CD14-positive monocyte (primary cell): ENCODE results near the gene STON2. TPM values are rescaled to one million over a fixed set of nuclear protein-coding genes. Genes with fewer than 3 reads are reported as not detected.

ENCODE experiments used
- DNase-seq, 3 donors: peaks; one replicate each; pipeline ENCODE4 v3.0.0-alpha.2; 2011 to 2022
- H2AFZ ChIP-seq: 2 replicates; pipeline ENCODE4 v1.6.0; 2012; ENCODE audit warnings: mild to moderate bottlenecking, low read depth, low read length, inconsistent platforms; ENCODE audit not compliant: insufficient read depth, poor library complexity, severe bottlenecking
- H3K27ac ChIP-seq, 2 donors: 1 replicate in 1 of 2; 2 replicates in 1 of 2; pipeline ENCODE4 v1.5.1; 2012 to 2013; ENCODE audit warnings: low read length in 2 of 2, control low read depth in 1 of 2, inconsistent platforms in 1 of 2, low read depth in 1 of 2, mild to moderate bottlenecking in 1 of 2
- H3K27me3 ChIP-seq, 2 donors: one replicate each; pipeline versions ENCODE4 v1.6.0 to v1.6.1; 2011 to 2013; ENCODE audit warnings: low read length in 2 of 2; ENCODE audit not compliant: control insufficient read depth in 2 of 2, insufficient read depth in 2 of 2
- H3K36me3 ChIP-seq, 2 donors: replicated peaks in 1 of 2; 1 replicate in 1 of 2; 2 replicates in 1 of 2; pipeline versions ENCODE4 v1.5.1 to v1.6.1; 2012 to 2013; ENCODE audit warnings: low read length in 2 of 2, control low read depth in 1 of 2, inconsistent platforms in 1 of 2, mild to moderate bottlenecking in 1 of 2; ENCODE audit not compliant: insufficient read depth in 2 of 2, control insufficient read depth in 1 of 2
- H3K4me1 ChIP-seq, 2 donors: 1 replicate in 1 of 2; 2 replicates in 1 of 2; pipeline versions ENCODE4 v1.5.1 to v1.6.1; 2012 to 2013; ENCODE audit warnings: low read length in 2 of 2, control low read depth in 1 of 2, inconsistent platforms in 1 of 2, mild to moderate bottlenecking in 1 of 2, moderate library complexity in 1 of 2; ENCODE audit not compliant: insufficient read depth in 2 of 2, control insufficient read depth in 1 of 2
- H3K4me2 ChIP-seq: replicated peaks from 2 replicates; pipeline ENCODE3; 2012; ENCODE audit warnings: low read length, moderate library complexity, mild to moderate bottlenecking; ENCODE audit not compliant: poor library complexity, severe bottlenecking; ENCODE audit errors: extremely low read depth
- H3K4me3 ChIP-seq, 3 experiments: fragments of 200-600 bp in 1 of 3; sonication (generic) in 1 of 3; replicated peaks in 1 of 3; 1 replicate in 2 of 3; 2 replicates in 1 of 3; pipeline ENCODE4 v1.5.1; 2011 to 2013; ENCODE audit warnings: low read length in 3 of 3, mild to moderate bottlenecking in 3 of 3, control low read depth in 2 of 3, low read depth in 2 of 3, inconsistent platforms in 1 of 3, moderate library complexity in 1 of 3
- H3K79me2 ChIP-seq: 2 replicates; pipeline ENCODE4 v1.6.0; 2012; ENCODE audit warnings: mild to moderate bottlenecking, control low read depth, inconsistent platforms, low read length, moderate library complexity; ENCODE audit not compliant: insufficient read depth
- H3K9ac ChIP-seq: 2 replicates; pipeline ENCODE4 v1.6.0; 2017; ENCODE audit warnings: low read length, mild to moderate bottlenecking; ENCODE audit not compliant: insufficient read depth, poor library complexity, severe bottlenecking
- H3K9me3 ChIP-seq, 2 donors: replicated peaks in 1 of 2; 1 replicate in 1 of 2; 2 replicates in 1 of 2; pipeline versions ENCODE4 v1.5.1 to v1.6.1; 2012 to 2013; ENCODE audit warnings: low read length in 2 of 2, control low read depth in 1 of 2; ENCODE audit not compliant: control insufficient read depth in 1 of 2, insufficient read depth in 1 of 2
- H4K20me1 ChIP-seq: 2 replicates; pipeline ENCODE4 v1.6.0; 2012; ENCODE audit warnings: mild to moderate bottlenecking, low read length, control low read depth, moderate library complexity; ENCODE audit not compliant: insufficient read depth
- H3K27ac Mint-ChIP-seq, 7 donors: one replicate each; pipeline ENCODE4 v1.8.0; 2020; ENCODE audit warnings: mild to moderate bottlenecking in 7 of 7, mixed read lengths in 7 of 7, moderate library complexity in 6 of 7, inconsistent platforms in 2 of 7
- H3K27me3 Mint-ChIP-seq, 3 donors: one replicate each; pipeline ENCODE4 v1.8.0; 2021 to 2022; ENCODE audit warnings: low read depth in 3 of 3, mild to moderate bottlenecking in 3 of 3, mixed read lengths in 3 of 3, moderate library complexity in 3 of 3, inconsistent platforms in 1 of 3
- H3K36me3 Mint-ChIP-seq, 2 donors: one replicate each; pipeline ENCODE4 v1.8.0; 2020; ENCODE audit warnings: mixed read lengths in 2 of 2, inconsistent platforms in 1 of 2, mild to moderate bottlenecking in 1 of 2
- H3K4me1 Mint-ChIP-seq: one replicate; pipeline ENCODE4 v1.8.0; 2020; ENCODE audit warnings: mild to moderate bottlenecking, mixed read lengths
- H3K4me3 Mint-ChIP-seq, 2 donors: one replicate each; pipeline ENCODE4 v1.8.0; 2020; ENCODE audit warnings: mild to moderate bottlenecking in 2 of 2, mixed read lengths in 2 of 2, moderate library complexity in 1 of 2
- H3K9me3 Mint-ChIP-seq, 7 donors: one replicate each; pipeline ENCODE4 v1.8.0; 2020 to 2022; ENCODE audit warnings: mixed read lengths in 7 of 7, mild to moderate bottlenecking in 6 of 7, moderate library complexity in 6 of 7, inconsistent platforms in 2 of 7
- WGBS: methylation state at CpG from one replicate; pipeline ENCODE4 v1.1.5; 2013; ENCODE audit warnings: missing lambda C conversion rate; ENCODE audit not compliant: insufficient coverage; 5-methylcytosine and 5-hydroxymethylcytosine counted together
- intact Hi-C, 2 donors: fragments of 100-400 bp; cut with micrococcal nuclease; formaldehyde crosslinking; loops; one replicate each; pipeline versions ENCODE4 v1.15.0 to v1.15.1; 2023
- polyA plus RNA-seq, 3 donors: library from polyadenylated mRNA; depleted of rRNA in 1 of 3; unstranded in 2 of 3; stranded (reverse) in 1 of 3; fragments of 300-500 nt in 2 of 3; fragments of >200 nt in 1 of 3; fragmentation: Illumina TruSeq in 2 of 3; gene quantifications; 1 replicate in 2 of 3; 2 replicates in 1 of 3; pipeline ENCODE4 v1.2.3, GENCODE V29; 2012 to 2021
- TF ChIP-seq, protein P1 (sequence below): fragments of 200-600 bp; IDR thresholded peaks from one replicate; pipeline ENCODE4 v1.8.0; 2022; ENCODE audit warnings: antibody characterized with exemption, mild to moderate bottlenecking

STON2 gene
- polyA plus RNA-seq, 3 donors, result 1.6 to 3.2 (median 2.1) TPM

DNA sequence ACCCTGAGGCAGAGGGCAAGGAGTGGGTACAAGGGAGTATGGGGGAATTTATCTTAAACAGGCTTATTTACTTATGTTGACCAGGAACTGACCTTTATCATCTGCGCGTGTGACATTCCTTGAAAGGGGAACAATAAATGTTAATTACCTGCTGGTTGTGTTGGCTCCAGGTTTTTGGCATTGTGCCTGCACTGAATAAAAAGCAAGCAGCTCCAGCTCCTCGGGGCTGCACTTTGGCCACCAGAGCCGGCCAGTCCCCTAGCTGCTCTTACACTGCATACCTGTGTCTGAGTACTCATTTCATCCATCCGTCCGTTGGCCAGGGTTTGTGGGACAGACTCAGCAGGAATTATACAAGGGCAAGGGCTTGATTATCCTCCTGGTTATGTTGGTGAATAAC lies 110.6 kb downstream of the STON2 start:
- H3K4me3 Mint-ChIP-seq, result no peak overlapping the region
- H3K4me1 ChIP-seq, result peaks cover 21 to 23% of the 10 kb centered on the region in 2 donors
- no peaks in the 10 kb centered on the region for H3K27me3 ChIP-seq
- intact Hi-C loops, result no loop called here
- peaks cover 20% of the 10 kb centered on the region for H3K4me1 Mint-ChIP-seq
- H3K27ac Mint-ChIP-seq, result no peak overlapping the region
- peaks cover 0 to 2% of the 10 kb centered on the region in 2 donors for H3K36me3 Mint-ChIP-seq
- H4K20me1 ChIP-seq, result no peaks in the 10 kb centered on the region
- H3K4me3 ChIP-seq, result no peak overlapping the region
- H2AFZ ChIP-seq, result no peak overlapping the region
- no peak overlapping the region for H3K4me2 ChIP-seq
- TF ChIP-seq, protein P1, sequence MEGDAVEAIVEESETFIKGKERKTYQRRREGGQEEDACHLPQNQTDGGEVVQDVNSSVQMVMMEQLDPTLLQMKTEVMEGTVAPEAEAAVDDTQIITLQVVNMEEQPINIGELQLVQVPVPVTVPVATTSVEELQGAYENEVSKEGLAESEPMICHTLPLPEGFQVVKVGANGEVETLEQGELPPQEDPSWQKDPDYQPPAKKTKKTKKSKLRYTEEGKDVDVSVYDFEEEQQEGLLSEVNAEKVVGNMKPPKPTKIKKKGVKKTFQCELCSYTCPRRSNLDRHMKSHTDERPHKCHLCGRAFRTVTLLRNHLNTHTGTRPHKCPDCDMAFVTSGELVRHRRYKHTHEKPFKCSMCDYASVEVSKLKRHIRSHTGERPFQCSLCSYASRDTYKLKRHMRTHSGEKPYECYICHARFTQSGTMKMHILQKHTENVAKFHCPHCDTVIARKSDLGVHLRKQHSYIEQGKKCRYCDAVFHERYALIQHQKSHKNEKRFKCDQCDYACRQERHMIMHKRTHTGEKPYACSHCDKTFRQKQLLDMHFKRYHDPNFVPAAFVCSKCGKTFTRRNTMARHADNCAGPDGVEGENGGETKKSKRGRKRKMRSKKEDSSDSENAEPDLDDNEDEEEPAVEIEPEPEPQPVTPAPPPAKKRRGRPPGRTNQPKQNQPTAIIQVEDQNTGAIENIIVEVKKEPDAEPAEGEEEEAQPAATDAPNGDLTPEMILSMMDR, result no peak
- H3K9me3 ChIP-seq, result peaks cover 4 to 10% of the 10 kb centered on the region in 2 donors
- H3K79me2 ChIP-seq, result no peaks in the 10 kb centered on the region
- H3K36me3 ChIP-seq, result no peaks in the 10 kb centered on the region
- peaks cover 0 to 14% (median 8%) of the 10 kb centered on the region in 7 donors for H3K9me3 Mint-ChIP-seq
- 100% methylated on average over 2 of the region's 6 CpGs for WGBS
- no peak overlapping the region for H3K27ac ChIP-seq
- H3K27me3 Mint-ChIP-seq, result peaks cover 0 to 3% (median 3%) of the 10 kb centered on the region in 3 donors
- no peak for DNase-seq
- no peak overlapping the region for H3K9ac ChIP-seq

DNA sequence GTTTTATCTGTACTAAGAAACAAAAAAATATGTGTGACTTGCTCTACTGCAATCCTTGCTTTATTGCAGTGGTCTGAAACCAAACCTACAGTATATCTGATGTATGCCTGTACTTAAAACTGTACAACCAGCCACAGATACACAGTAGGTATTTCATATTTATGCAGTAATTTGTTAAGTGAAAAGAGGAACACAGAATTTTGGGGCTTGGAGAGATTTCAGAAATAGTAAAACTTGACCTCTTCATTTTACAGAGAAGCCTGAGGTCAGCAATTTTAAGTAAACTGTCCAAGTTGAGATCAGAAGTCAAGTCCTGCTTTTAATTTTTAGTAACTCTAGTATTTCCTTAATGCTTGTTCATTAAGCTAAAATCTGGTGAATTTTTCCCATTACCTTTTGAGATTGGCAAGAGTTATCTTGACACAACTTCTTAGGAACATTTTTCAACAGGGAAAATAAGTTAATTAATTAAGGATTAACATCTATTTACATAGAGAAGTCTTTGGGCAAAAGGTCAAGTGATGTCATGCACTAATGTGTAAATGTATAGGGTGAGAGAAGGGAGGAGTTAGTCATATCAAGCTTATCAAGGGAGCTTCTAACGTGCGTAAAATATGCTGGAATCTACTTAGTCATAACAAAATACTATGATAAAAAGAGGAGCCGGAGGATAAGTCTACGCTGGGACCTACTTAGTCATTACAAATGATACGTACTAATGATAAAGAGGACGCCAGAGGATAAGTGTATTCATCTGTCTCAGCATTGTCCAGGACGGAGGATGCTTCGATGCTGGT lies 113.4 kb downstream of the STON2 start:
- Histone ChIP-seq H3K36me3 (no peaks in the 10 kb centered on the region), H3K4me2 (no peak overlapping the region), H3K27ac (no peak overlapping the region), H3K9ac (no peak overlapping the region), H3K9me3 (no peaks in the 10 kb centered on the region), H3K4me3 (no peak overlapping the region), H3K79me2 (no peaks in the 10 kb centered on the region), H3K27me3 (no peaks in the 10 kb centered on the region), H2AFZ (no peak overlapping the region), H3K4me1 (peaks cover 21 to 24% of the 10 kb centered on the region in 2 donors), H4K20me1 (no peaks in the 10 kb centered on the region)
- peaks cover 0 to 3% (median 3%) of the 10 kb centered on the region in 3 donors for H3K27me3 Mint-ChIP-seq
- 100% methylated on average over 4 of the region's 8 CpGs for WGBS
- intact Hi-C loops, result no loop called here
- no peak overlapping the region for H3K4me3 Mint-ChIP-seq
- no peak for DNase-seq
- H3K9me3 Mint-ChIP-seq, result peaks cover 0 to under 1% (median 0%) of the 10 kb centered on the region in 7 donors
- peaks cover 20% of the 10 kb centered on the region for H3K4me1 Mint-ChIP-seq
- no peak overlapping the region for H3K27ac Mint-ChIP-seq
- TF ChIP-seq, protein P1, result no peak
- H3K36me3 Mint-ChIP-seq, result no peaks in the 10 kb centered on the region
